ENCODE measurements around the gene RGS3.

The RGS3 gene

GRCh38 chr9:113533335-113534225 is 70.1 kb downstream of the RGS3 start:
- no peaks in the 10 kb centered on the region for H3K27me3 ChIP-seq (ENCODE audit: insufficient read depth, low read length)
- no peaks in the 10 kb centered on the region for H3K36me3 ChIP-seq (ENCODE audit: insufficient read depth, low read length)
- no peaks in the 10 kb centered on the region for H3K79me2 ChIP-seq (ENCODE audit: insufficient read depth, low read length)
- no peak overlapping the region for H3K4me3 ChIP-seq (ENCODE audit: low read depth, low read length, poor library complexity, severe bottlenecking)
- no peaks in the 10 kb centered on the region for H4K20me1 ChIP-seq (ENCODE audit: insufficient read depth, low read length)
- no peak overlapping the region for H3K9ac ChIP-seq (ENCODE audit: low read length)
- no peaks in the 10 kb centered on the region for H3F3A ChIP-seq (ENCODE audit: insufficient read depth, low read length)
- TF ChIP-seq CTCF (IDR thresholded peaks at IDR 0.05; ENCODE audit: low read length) (no peak), EZH2 (IDR thresholded peaks at IDR 0.05; ENCODE audit: borderline replicate concordance, low read length) (no peak)
- no peaks in the 10 kb centered on the region for H3K4me1 ChIP-seq (ENCODE audit: insufficient read depth, low read length, severe bottlenecking)
- H3K9me3 ChIP-seq (ENCODE audit: low read length) = no peaks in the 10 kb centered on the region
- no peak overlapping the region for H3K27ac ChIP-seq (ENCODE audit: low read depth, low read length, poor library complexity, severe bottlenecking)
- no peaks in the 10 kb centered on the region for H3K9me2 ChIP-seq (ENCODE audit: low read depth, low read length)
- H2AFZ ChIP-seq (ENCODE audit: low read length) = no peak overlapping the region
- H3K4me2 ChIP-seq (ENCODE audit: low read length) = no peak overlapping the region

- H3K9me2 ChIP-seq (ENCODE audit: low read depth, low read length) = no peaks in the 10 kb centered on the region
- H3K79me2 ChIP-seq (ENCODE audit: insufficient read depth, low read length) = no peaks in the 10 kb centered on the region
- H3K27me3 ChIP-seq (ENCODE audit: insufficient read depth, low read length) = no peaks in the 10 kb centered on the region
- TF ChIP-seq CTCF (IDR thresholded peaks at IDR 0.05; ENCODE audit: low read length) (no peak), EZH2 (IDR thresholded peaks at IDR 0.05; ENCODE audit: borderline replicate concordance, low read length) (no peak)
- H4K20me1 ChIP-seq (ENCODE audit: insufficient read depth, low read length) = no peaks in the 10 kb centered on the region
- H3K4me2 ChIP-seq (ENCODE audit: low read length) = no peak overlapping the region
- no peaks in the 10 kb centered on the region for H3K9me3 ChIP-seq (ENCODE audit: low read length)
- no peak overlapping the region for H3K9ac ChIP-seq (ENCODE audit: low read length)
- H3K4me3 ChIP-seq (ENCODE audit: low read depth, low read length, poor library complexity, severe bottlenecking) = no peak overlapping the region
- H3K4me1 ChIP-seq (ENCODE audit: insufficient read depth, low read length, severe bottlenecking) = peaks cover 4% of the 10 kb centered on the region
- H3K36me3 ChIP-seq (ENCODE audit: insufficient read depth, low read length) = no peaks in the 10 kb centered on the region
- no peak overlapping the region for H2AFZ ChIP-seq (ENCODE audit: low read length)
- no peak overlapping the region for H3K27ac ChIP-seq (ENCODE audit: low read depth, low read length, poor library complexity, severe bottlenecking)
- no peaks in the 10 kb centered on the region for H3F3A ChIP-seq (ENCODE audit: insufficient read depth, low read length)
Observed at GRCh38 chr9:113535756-113536155, 72.2 kb downstream of the RGS3 start.

GRCh38 chr9:113536166-113536482 is 72.6 kb downstream of the RGS3 start:
- TF ChIP-seq EZH2 (IDR thresholded peaks at IDR 0.05; ENCODE audit: borderline replicate concordance, low read length) = no peak
- no peak for TF ChIP-seq CTCF (IDR thresholded peaks at IDR 0.05; ENCODE audit: low read length)

More at GRCh38 chr9:113536166-113536482, 72.6 kb downstream of the RGS3 start:
- Histone ChIP-seq H4K20me1 (ENCODE audit: insufficient read depth, low read length) (no peaks in the 10 kb centered on the region), H3K4me1 (ENCODE audit: insufficient read depth, low read length, severe bottlenecking) (peaks cover 7% of the 10 kb centered on the region), H3K9me2 (ENCODE audit: low read depth, low read length) (no peaks in the 10 kb centered on the region), H3F3A (ENCODE audit: insufficient read depth, low read length) (no peaks in the 10 kb centered on the region), H3K27ac (ENCODE audit: low read depth, low read length, poor library complexity, severe bottlenecking) (no peak overlapping the region), H3K4me2 (ENCODE audit: low read length) (no peak overlapping the region), H3K9ac (ENCODE audit: low read length) (no peak overlapping the region), H3K9me3 (ENCODE audit: low read length) (no peaks in the 10 kb centered on the region), H3K79me2 (ENCODE audit: insufficient read depth, low read length) (no peaks in the 10 kb centered on the region), H3K4me3 (ENCODE audit: low read depth, low read length, poor library complexity, severe bottlenecking) (no peak overlapping the region), H3K36me3 (ENCODE audit: insufficient read depth, low read length) (no peaks in the 10 kb centered on the region), H2AFZ (ENCODE audit: low read length) (no peak overlapping the region), H3K27me3 (ENCODE audit: insufficient read depth, low read length) (no peaks in the 10 kb centered on the region)
